Measurements from ENCODE around the gene LARP4B.

- TF ChIP-seq CTCF (IDR thresholded peaks at IDR 0.05) (no peak), POLR2AphosphoS5 (IDR thresholded peaks at IDR 0.05) (no peak), POLR2A (IDR thresholded peaks at IDR 0.05) (no peak)
Measured at GRCh38 chr10:865257-865656, 66.2 kb downstream of the LARP4B start.

Data from gastroesophageal sphincter (tissue), 3 donors.